Effector memory CD8-positive, alpha-beta T cell (primary cell): Measurements from ENCODE around the gene UPK2.

ENCODE experiments used
- ATAC-seq: fragments of 150-1000 bp; cut with Tn5 transposase; replicated peaks from 2 replicates; pipeline ENCODE4 v1.10.0; 2021; ENCODE audit warnings: mild to moderate bottlenecking, moderate library complexity
- DNase-seq, 3 experiments: peaks; one replicate each; pipeline ENCODE4 v3.0.0; 2021
- H3K27ac Mint-ChIP-seq, 2 donors: one replicate each; pipeline ENCODE4 v1.8.0; 2022; ENCODE audit warnings: mild to moderate bottlenecking in 2 of 2, mixed read lengths in 2 of 2, moderate library complexity in 2 of 2
- H3K27me3 Mint-ChIP-seq, 2 donors: one replicate each; pipeline ENCODE4 v1.8.0; 2022; ENCODE audit warnings: mixed read lengths in 2 of 2
- H3K36me3 Mint-ChIP-seq: one replicate; pipeline ENCODE4 v1.8.0; 2022; ENCODE audit warnings: mild to moderate bottlenecking, moderate library complexity, mixed read lengths; ENCODE audit not compliant: insufficient read depth
- H3K4me1 Mint-ChIP-seq, 2 donors: one replicate each; pipeline ENCODE4 v1.8.0; 2022; ENCODE audit warnings: low read depth in 2 of 2, mixed read lengths in 2 of 2
- H3K4me3 Mint-ChIP-seq, 2 donors: one replicate each; pipeline ENCODE4 v1.8.0; 2022; ENCODE audit warnings: mild to moderate bottlenecking in 2 of 2, mixed read lengths in 2 of 2, moderate library complexity in 2 of 2
- H3K9me3 Mint-ChIP-seq, 2 donors: one replicate each; pipeline ENCODE4 v1.8.0; 2022; ENCODE audit warnings: mixed read lengths in 2 of 2

The UPK2 gene

GRCh38 chr11:118922745-118923627 is 33.1 kb upstream of the UPK2 start:
- Mint-ChIP-seq H3K27me3 (no peaks in the 10 kb centered on the region), H3K27ac (peak overlapping the region; percentile 94 to 99), H3K4me3 (peak overlapping the region; percentile 91 to 94), H3K4me1 (peaks cover 68 to 70% of the 10 kb centered on the region in 2 donors), H3K9me3 (no peaks in the 10 kb centered on the region), H3K36me3 (peaks cover 86% of the 10 kb centered on the region)
- ATAC-seq, result no peak
- no peak for DNase-seq

GRCh38 chr11:118923721-118924587 is 32.1 kb upstream of the UPK2 start:
- Mint-ChIP-seq H3K27me3 (no peaks in the 10 kb centered on the region), H3K27ac (peak overlapping the region; percentile 94 to 99), H3K4me1 (peaks cover 60 to 68% of the 10 kb centered on the region in 2 donors), H3K9me3 (no peaks in the 10 kb centered on the region), H3K36me3 (peaks cover 87% of the 10 kb centered on the region), H3K4me3 (peak overlapping the region; percentile 91 to 94)
- ATAC-seq (no peak), DNase-seq (peak in 1 of 3 experiments; percentile 37)

GRCh38 chr11:118924591-118925585 is 31.2 kb upstream of the UPK2 start:
- peaks cover 85% of the 10 kb centered on the region for H3K36me3 Mint-ChIP-seq

GRCh38 chr11:118927554-118928100 is 28.5 kb upstream of the UPK2 start:
- no peaks in the 10 kb centered on the region for H3K9me3 Mint-ChIP-seq
- DNase-seq (no peak), ATAC-seq (no peak)
- peak overlapping the region; percentile 91 to 94 for H3K4me3 Mint-ChIP-seq
- H3K27ac Mint-ChIP-seq, result peak overlapping the region; percentile 99 to 100
- peaks cover 79% of the 10 kb centered on the region for H3K36me3 Mint-ChIP-seq
- H3K4me1 Mint-ChIP-seq, result peaks cover 49 to 58% of the 10 kb centered on the region in 2 donors
- no peaks in the 10 kb centered on the region for H3K27me3 Mint-ChIP-seq

More at GRCh38 chr11:118924591-118925585, 31.2 kb upstream of the UPK2 start:
- H3K4me3 Mint-ChIP-seq, result peak overlapping the region; percentile 91 to 94
- H3K9me3 Mint-ChIP-seq, result no peaks in the 10 kb centered on the region
- H3K4me1 Mint-ChIP-seq, result peaks cover 53 to 60% of the 10 kb centered on the region in 2 donors
- peak overlapping the region; percentile 94 to 99 for H3K27ac Mint-ChIP-seq
- no peak for ATAC-seq
- DNase-seq, result peak in 1 of 3 experiments; percentile 50
- no peaks in the 10 kb centered on the region for H3K27me3 Mint-ChIP-seq

GRCh38 chr11:118928101-118928869 is 27.8 kb upstream of the UPK2 start:
- peak; percentile 90 to 94 (median 94) for DNase-seq
- Mint-ChIP-seq H3K27me3 (no peaks in the 10 kb centered on the region), H3K27ac (peak overlapping the region; percentile 99 to 100), H3K36me3 (peaks cover 72% of the 10 kb centered on the region), H3K9me3 (no peaks in the 10 kb centered on the region), H3K4me1 (peaks cover 45 to 51% of the 10 kb centered on the region in 2 donors), H3K4me3 (peak overlapping the region; percentile 91 to 94)
- ATAC-seq, result peak; percentile 66

GRCh38 chr11:118928870-118929500 is 27.1 kb upstream of the UPK2 start:
- Mint-ChIP-seq H3K4me1 (peaks cover 38 to 44% of the 10 kb centered on the region in 2 donors), H3K36me3 (peaks cover 65% of the 10 kb centered on the region), H3K9me3 (no peaks in the 10 kb centered on the region), H3K27ac (peak overlapping the region; percentile 99 to 100), H3K27me3 (no peaks in the 10 kb centered on the region), H3K4me3 (peak overlapping the region; percentile 91 to 94)
- DNase-seq, result no peak
- ATAC-seq, result peak; percentile 4

GRCh38 chr11:118929501-118930093 is 26.5 kb upstream of the UPK2 start:
- Mint-ChIP-seq H3K9me3 (no peaks in the 10 kb centered on the region), H3K27ac (peak overlapping the region; percentile 99 to 100), H3K4me1 (peaks cover 34 to 39% of the 10 kb centered on the region in 2 donors), H3K36me3 (peaks cover 62% of the 10 kb centered on the region), H3K27me3 (no peaks in the 10 kb centered on the region), H3K4me3 (peak overlapping the region; percentile 91 to 94)
- peak; percentile 70 to 74 (median 71) for DNase-seq
- ATAC-seq, result peak; percentile 14

- H3K9me3 Mint-ChIP-seq, result no peaks in the 10 kb centered on the region
- H3K4me1 Mint-ChIP-seq, result peaks cover 34 to 38% of the 10 kb centered on the region in 2 donors
- ATAC-seq (peak; percentile 11), DNase-seq (peak; percentile 83 to 91 (median 86))
- H3K27ac Mint-ChIP-seq, result peak overlapping the region; percentile 99 to 100
- H3K36me3 Mint-ChIP-seq, result peaks cover 56% of the 10 kb centered on the region
- no peaks in the 10 kb centered on the region for H3K27me3 Mint-ChIP-seq
- peak overlapping the region; percentile 91 to 94 for H3K4me3 Mint-ChIP-seq
Observed at GRCh38 chr11:118930094-118930712, 25.9 kb upstream of the UPK2 start.

- Mint-ChIP-seq H3K9me3 (no peaks in the 10 kb centered on the region), H3K27me3 (no peaks in the 10 kb centered on the region), H3K27ac (peak overlapping the region in 1 of 2 donors; percentile 100), H3K4me1 (peaks cover 28 to 33% of the 10 kb centered on the region in 2 donors), H3K36me3 (peaks cover 44% of the 10 kb centered on the region), H3K4me3 (no peak overlapping the region)
- ATAC-seq (no peak), DNase-seq (no peak)
Observed at GRCh38 chr11:118931571-118931970, 24.5 kb upstream of the UPK2 start.

- Mint-ChIP-seq H3K9me3 (no peaks in the 10 kb centered on the region), H3K27me3 (peaks cover 0 to 11% of the 10 kb centered on the region in 2 donors), H3K27ac (peak overlapping the region in 1 of 2 donors; percentile 61), H3K36me3 (peaks cover 26% of the 10 kb centered on the region), H3K4me1 (peaks cover 14 to 15% of the 10 kb centered on the region in 2 donors), H3K4me3 (no peak overlapping the region)
- ATAC-seq (no peak), DNase-seq (no peak)
Observed at GRCh38 chr11:118933486-118933885, 22.6 kb upstream of the UPK2 start.

GRCh38 chr11:118935376-118935775 is 20.7 kb upstream of the UPK2 start:
- Mint-ChIP-seq H3K27me3 (peaks cover 0 to 27% of the 10 kb centered on the region in 2 donors), H3K36me3 (peaks cover 10% of the 10 kb centered on the region), H3K27ac (no peak overlapping the region), H3K9me3 (no peaks in the 10 kb centered on the region), H3K4me3 (peak overlapping the region in 1 of 2 donors; percentile 33), H3K4me1 (peaks cover 15 to 17% of the 10 kb centered on the region in 2 donors)
- ATAC-seq (no peak), DNase-seq (no peak)
